ENCODE results near the gene ZNF469. TPM values are rescaled to one million over a fixed set of nuclear protein-coding genes. Genes with fewer than 3 reads are reported as not detected.

ZNF469 gene
- total RNA-seq, 1 experiment from 2014 or later: 0.50 TPM

DNA sequence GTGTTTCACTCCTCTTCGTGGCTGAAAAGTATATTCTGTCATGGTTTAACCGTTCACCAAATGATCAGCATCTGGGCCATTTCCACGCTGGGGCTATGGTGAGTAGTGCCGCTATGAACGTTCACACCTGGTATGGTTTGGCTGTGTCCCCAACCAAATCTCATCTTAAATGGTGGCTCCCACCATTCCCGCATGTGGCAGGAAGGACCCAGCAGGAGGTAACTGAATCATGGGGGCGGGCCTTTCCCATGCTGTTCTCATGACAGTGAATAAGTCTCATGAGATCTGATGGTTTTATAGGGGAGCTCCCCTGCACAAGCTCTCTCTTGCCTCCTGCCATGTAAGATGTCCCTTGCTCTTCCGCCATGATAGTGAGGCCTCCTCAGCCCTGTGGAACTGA is 45.7 kb upstream of the ZNF469 start:
- BruUV-seq (replicated peaks): no TSS peak
- Mint-ChIP-seq H3K4me3 (ENCODE audit: low read depth, unreplicated experiment) (no peak overlapping the region), H3K36me3 (ENCODE audit: insufficient read depth, unreplicated experiment) (peaks cover 6% of the 10 kb centered on the region), H3K27me3 (ENCODE audit: unreplicated experiment) (peaks cover 14% of the 10 kb centered on the region), H3K9me3 (ENCODE audit: low read depth, unreplicated experiment) (no peaks in the 10 kb centered on the region), H3K27ac (ENCODE audit: unreplicated experiment) (no peak overlapping the region), H3K4me1 (ENCODE audit: low read depth, unreplicated experiment) (peaks cover 17% of the 10 kb centered on the region)
- DNase-seq: no peak
- intact Hi-C loops (cut with micrococcal nuclease; ENCODE audit: unreplicated experiment): no loop called here
- TF ChIP-seq, protein P1, sequence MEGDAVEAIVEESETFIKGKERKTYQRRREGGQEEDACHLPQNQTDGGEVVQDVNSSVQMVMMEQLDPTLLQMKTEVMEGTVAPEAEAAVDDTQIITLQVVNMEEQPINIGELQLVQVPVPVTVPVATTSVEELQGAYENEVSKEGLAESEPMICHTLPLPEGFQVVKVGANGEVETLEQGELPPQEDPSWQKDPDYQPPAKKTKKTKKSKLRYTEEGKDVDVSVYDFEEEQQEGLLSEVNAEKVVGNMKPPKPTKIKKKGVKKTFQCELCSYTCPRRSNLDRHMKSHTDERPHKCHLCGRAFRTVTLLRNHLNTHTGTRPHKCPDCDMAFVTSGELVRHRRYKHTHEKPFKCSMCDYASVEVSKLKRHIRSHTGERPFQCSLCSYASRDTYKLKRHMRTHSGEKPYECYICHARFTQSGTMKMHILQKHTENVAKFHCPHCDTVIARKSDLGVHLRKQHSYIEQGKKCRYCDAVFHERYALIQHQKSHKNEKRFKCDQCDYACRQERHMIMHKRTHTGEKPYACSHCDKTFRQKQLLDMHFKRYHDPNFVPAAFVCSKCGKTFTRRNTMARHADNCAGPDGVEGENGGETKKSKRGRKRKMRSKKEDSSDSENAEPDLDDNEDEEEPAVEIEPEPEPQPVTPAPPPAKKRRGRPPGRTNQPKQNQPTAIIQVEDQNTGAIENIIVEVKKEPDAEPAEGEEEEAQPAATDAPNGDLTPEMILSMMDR (IDR thresholded peaks at IDR 0.05; ENCODE audit: unreplicated experiment): no peak
- CTCF ChIA-PET: no interaction called here

DNA sequence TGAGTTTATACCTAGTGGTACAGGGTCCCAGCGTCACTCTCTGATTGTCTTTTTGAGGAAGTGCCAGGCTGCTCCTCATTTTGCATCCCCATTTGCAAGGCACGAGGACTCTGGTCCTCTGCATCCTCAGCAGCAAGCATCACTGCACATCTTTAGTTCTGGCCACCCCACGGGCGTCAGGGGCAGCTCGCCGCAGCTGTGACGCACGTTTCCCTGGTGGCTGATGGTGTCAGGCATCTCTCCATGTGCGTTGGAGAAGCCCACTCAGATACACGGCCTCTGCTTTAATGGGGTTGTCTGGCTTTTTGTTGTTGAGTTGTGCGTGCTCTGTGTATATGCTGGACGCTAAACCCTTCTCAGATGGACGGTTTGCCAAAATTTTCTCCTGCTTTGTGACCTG is 45.2 kb upstream of the ZNF469 start:
- no peaks in the 10 kb centered on the region for H3K9me3 Mint-ChIP-seq (ENCODE audit: low read depth, unreplicated experiment)
- BruUV-seq (replicated peaks): no TSS peak
- peaks cover 16% of the 10 kb centered on the region for H3K27me3 Mint-ChIP-seq (ENCODE audit: unreplicated experiment)
- H3K36me3 Mint-ChIP-seq (ENCODE audit: insufficient read depth, unreplicated experiment): peaks cover 6% of the 10 kb centered on the region
- DNase-seq: no peak
- CTCF ChIA-PET: no interaction called here
- intact Hi-C loops (cut with micrococcal nuclease; ENCODE audit: unreplicated experiment): no loop called here
- TF ChIP-seq, protein P1 (IDR thresholded peaks at IDR 0.05; ENCODE audit: unreplicated experiment): no peak
- peaks cover 17% of the 10 kb centered on the region for H3K4me1 Mint-ChIP-seq (ENCODE audit: low read depth, unreplicated experiment)
- no peak overlapping the region for H3K27ac Mint-ChIP-seq (ENCODE audit: unreplicated experiment)
- no peak overlapping the region for H3K4me3 Mint-ChIP-seq (ENCODE audit: low read depth, unreplicated experiment)

DNA sequence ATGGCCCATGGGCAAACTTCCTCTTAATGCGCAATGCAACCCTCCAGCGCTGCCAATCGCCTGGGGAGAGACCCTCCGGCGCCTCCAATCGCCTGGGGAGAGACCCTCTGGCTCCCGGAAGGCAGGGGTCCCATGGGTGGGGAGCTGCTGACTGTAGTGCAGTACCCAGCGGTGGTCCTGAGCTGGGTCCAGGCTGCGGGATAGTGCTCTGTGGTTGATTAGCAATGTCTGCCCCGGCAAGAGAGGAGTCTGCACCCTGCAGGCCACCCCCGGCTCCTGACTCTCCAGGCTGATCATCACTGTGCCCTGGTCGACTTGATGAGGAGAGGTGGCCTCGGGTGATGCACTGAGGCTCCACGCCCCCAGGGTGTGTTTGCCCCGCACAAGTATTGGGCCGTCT is 44.6 kb upstream of the ZNF469 start:
- peaks cover 6% of the 10 kb centered on the region for H3K36me3 Mint-ChIP-seq (ENCODE audit: insufficient read depth, unreplicated experiment)
- H3K27ac Mint-ChIP-seq (ENCODE audit: unreplicated experiment): no peak overlapping the region
- intact Hi-C loops (cut with micrococcal nuclease; ENCODE audit: unreplicated experiment): no loop called here
- CTCF ChIA-PET: no interaction called here
- TF ChIP-seq, protein P1 (IDR thresholded peaks at IDR 0.05; ENCODE audit: unreplicated experiment): no peak
- peaks cover 22% of the 10 kb centered on the region for H3K27me3 Mint-ChIP-seq (ENCODE audit: unreplicated experiment)
- H3K9me3 Mint-ChIP-seq (ENCODE audit: low read depth, unreplicated experiment): no peaks in the 10 kb centered on the region
- H3K4me3 Mint-ChIP-seq (ENCODE audit: low read depth, unreplicated experiment): no peak overlapping the region
- H3K4me1 Mint-ChIP-seq (ENCODE audit: low read depth, unreplicated experiment): peaks cover 17% of the 10 kb centered on the region
- BruUV-seq (replicated peaks): no TSS peak
- no peak for DNase-seq

DNA sequence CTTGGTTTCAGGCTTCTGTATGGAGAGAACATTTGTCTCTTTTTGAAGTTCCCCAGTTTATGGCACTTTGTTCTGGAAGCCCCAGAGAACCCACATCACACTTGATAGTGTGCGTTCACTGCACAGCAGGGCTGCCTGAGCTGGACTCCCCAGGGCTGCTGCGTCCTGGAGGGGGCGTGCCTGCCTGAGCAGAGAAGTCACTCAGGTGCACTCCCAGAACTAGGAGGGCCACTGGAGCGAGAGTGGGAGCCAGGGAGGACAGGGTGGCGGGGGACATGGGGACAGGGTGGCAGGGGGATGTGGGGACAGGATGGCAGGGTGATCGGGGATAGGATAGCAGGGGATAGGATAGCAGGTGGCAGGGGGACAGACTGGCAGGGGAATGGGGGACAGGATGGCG is 43.9 kb upstream of the ZNF469 start:
- no peak for DNase-seq
- no TSS peak for BruUV-seq (replicated peaks)
- peaks cover 2% of the 10 kb centered on the region for H3K36me3 Mint-ChIP-seq (ENCODE audit: insufficient read depth, unreplicated experiment)
- intact Hi-C loops (cut with micrococcal nuclease; ENCODE audit: unreplicated experiment): no loop called here
- CTCF ChIA-PET: no interaction called here
- H3K4me3 Mint-ChIP-seq (ENCODE audit: low read depth, unreplicated experiment): no peak overlapping the region
- H3K9me3 Mint-ChIP-seq (ENCODE audit: low read depth, unreplicated experiment): no peaks in the 10 kb centered on the region
- H3K4me1 Mint-ChIP-seq (ENCODE audit: low read depth, unreplicated experiment): peaks cover 11% of the 10 kb centered on the region
- no peak overlapping the region for H3K27ac Mint-ChIP-seq (ENCODE audit: unreplicated experiment)
- TF ChIP-seq, protein P1 (IDR thresholded peaks at IDR 0.05; ENCODE audit: unreplicated experiment): no peak
- peaks cover 30% of the 10 kb centered on the region for H3K27me3 Mint-ChIP-seq (ENCODE audit: unreplicated experiment)

Data from Calu3 (cell line).